Esophagus squamous epithelium (tissue), 4 donors: ENCODE data around the gene PARP14.
"Not testable (repeated sequence)": the region's sequence is repeated elsewhere in the genome, so short reads cannot be mapped to it uniquely, and the experiment has no call there.

ENCODE experiments used
- CTCF ChIP-seq, 6 experiments: fragments of 450-650 bp in 4 of 6; fragments of 200-600 bp in 2 of 6; sonication (generic) in 2 of 6; IDR thresholded peaks; one replicate each; pipeline ENCODE4 v1.5.1; 2016 to 2019; ENCODE audit warnings: antibody characterized with exemption in 6 of 6, mild to moderate bottlenecking in 4 of 6, moderate library complexity in 4 of 6
- POLR2A ChIP-seq, 4 donors: fragments of 450-650 bp; IDR thresholded peaks; one replicate each; pipeline ENCODE4 v1.6.1; 2017; ENCODE audit warnings: antibody characterized with exemption in 4 of 4, mild to moderate bottlenecking in 4 of 4, moderate library complexity in 3 of 4

- TF ChIP-seq CTCF, POLR2A (IDR thresholded peaks at IDR 0.05): not testable (repeated sequence)
Observed at GRCh38 chr3:122710616-122711251, 30.1 kb downstream of the PARP14 start.
